Retina (tissue), 1 donor: Measurements from ENCODE around the gene ZNF565.
A peak's percentile ranks its signal among the peaks of the same experiment; 100 is the strongest.
"Not testable (repeated sequence)": the region's sequence is repeated elsewhere in the genome, so short reads cannot be mapped to it uniquely, and the experiment has no call there.

ENCODE experiments used
- DNase-seq: peaks from one replicate; pipeline ENCODE4 v3.0.0-alpha.2; 2016

Gene ZNF565

GRCh38 chr19:36210497-36210896 is 4.0 kb downstream of the ZNF565 start:
- no peak for DNase-seq

GRCh38 chr19:36209372-36209771 is 5.1 kb downstream of the ZNF565 start:
- no peak for DNase-seq

GRCh38 chr19:36207605-36208252 is 6.7 kb downstream of the ZNF565 start:
- no peak for DNase-seq

- DNase-seq, result no peak
These were observed 11.2 kb downstream of the ZNF565 start for GRCh38 chr19:36203293-36203692.

GRCh38 chr19:36201684-36202083 is 12.8 kb downstream of the ZNF565 start:
- DNase-seq, result no peak

- DNase-seq, result no peak
These were observed 16.3 kb downstream of the ZNF565 start for GRCh38 chr19:36198119-36198518.

GRCh38 chr19:36196249-36196648 is 18.2 kb downstream of the ZNF565 start:
- no peak for DNase-seq

GRCh38 chr19:36186722-36187121 is 27.7 kb downstream of the ZNF565 start:
- DNase-seq, result not testable (repeated sequence)

- no peak for DNase-seq
These were observed 31.2 kb downstream of the ZNF565 start for GRCh38 chr19:36183245-36183628.

GRCh38 chr19:36182612-36183244 is 31.7 kb downstream of the ZNF565 start:
- DNase-seq, result no peak

- DNase-seq, result not testable (repeated sequence)
These were observed 35.4 kb downstream of the ZNF565 start for GRCh38 chr19:36179077-36179476.

- DNase-seq, result not testable (repeated sequence)
These were observed 40.6 kb downstream of the ZNF565 start for GRCh38 chr19:36173846-36174245.

- DNase-seq, result no peak
These were observed 41.6 kb downstream of the ZNF565 start for GRCh38 chr19:36172852-36173251.

GRCh38 chr19:36169084-36169760 is 45.2 kb downstream of the ZNF565 start:
- DNase-seq, result no peak

GRCh38 chr19:36163813-36164212 is 50.7 kb downstream of the ZNF565 start:
- no peak for DNase-seq

- DNase-seq, result no peak
These were observed 53.5 kb downstream of the ZNF565 start for GRCh38 chr19:36160821-36161596.

- no peak for DNase-seq
These were observed 61.3 kb downstream of the ZNF565 start for GRCh38 chr19:36153126-36153525.

- DNase-seq, result peak; percentile 33
These were observed 61.9 kb downstream of the ZNF565 start, which contains the start of gene COX7A1 for GRCh38 chr19:36152352-36153091. TSS of gene COX7A1 (minus strand) at chr19:36152447. CDS start at chr19:36152407, 40 bp downstream.

- DNase-seq, result peak; percentile 36
These were observed 62.5 kb downstream of the ZNF565 start for GRCh38 chr19:36152019-36152351.

- no peak for DNase-seq
These were observed 63.1 kb downstream of the ZNF565 start for GRCh38 chr19:36151144-36152018.

GRCh38 chr19:36150586-36150985 is 63.9 kb downstream of the ZNF565 start:
- no peak for DNase-seq
